HCT116 (cell line): ENCODE measurements around the gene DTD1. TPM values are rescaled to one million over a fixed set of nuclear protein-coding genes. Genes with fewer than 3 reads are reported as not detected.

Source experiments
- ATAC-seq: fragments of 200-7000 bp; cut with Tn5 transposase; 2 replicates; pipeline ENCODE4 v1.9.1; 2020; ENCODE audit warnings: mild to moderate bottlenecking, moderate library complexity
- BruUV-seq: library from RNA; stranded (reverse); fragments of 400-500 nt; replicated peaks from 2 replicates; lab custom pipeline; 2021; lab: Mats Ljungman, UMichigan
- CTCF ChIA-PET: fragments of 300-600 bp; sonication (Branson Sonifier 250); formaldehyde crosslinking; loops from one replicate; lab custom pipeline; 2021; ENCODE audit warnings: antibody characterized with exemption; lab: Charles Lee
- POLR2A ChIA-PET: fragments of 300-600, 350-600 bp; sonication (Branson Sonifier 250); formaldehyde crosslinking; loops from one replicate; lab custom pipeline; 2021; ENCODE audit warnings: antibody characterized with exemption; lab: Charles Lee
- RAD21 ChIA-PET, 2 experiments: fragments of 300-600 bp; sonication (Branson Sonifier 250); formaldehyde crosslinking; loops; one replicate each; lab custom pipeline; 2023; ENCODE audit warnings: low total read pairs in 2 of 2; ENCODE audit not compliant: uncharacterized antibody in 2 of 2, unreplicated experiment in 2 of 2, low non-redundant PET in 1 of 2; lab: Charles Lee
- DNase-seq: peaks from one replicate; pipeline ENCODE4 v3.0.0-alpha.2; 2010; ENCODE audit warnings: low read depth, low spot score
- H2AFZ ChIP-seq: fragments of 200-600 bp; shearing (Covaris generic), sonication (generic); 2 replicates; pipeline ENCODE4 v1.6.1; 2017; ENCODE audit warnings: low read depth, mixed run types, mixed read lengths, antibody characterized with exemption, low read length; ENCODE audit not compliant: poor library complexity, severe bottlenecking
- H3K27ac ChIP-seq: 2 replicates; pipeline ENCODE4 v1.5.1; 2012; ENCODE audit warnings: low read depth, low read length
- H3K27me3 ChIP-seq: fragments of 200-600 bp; sonication (generic); 2 replicates; pipeline ENCODE4 v1.6.1; 2016; ENCODE audit warnings: mixed run types, low read length, mixed read lengths; ENCODE audit not compliant: insufficient read depth
- H3K36me3 ChIP-seq, 2 experiments: fragments of 200-500 bp in 1 of 2; fragments of 200-600 bp in 1 of 2; sonication (Bioruptor generic) in 1 of 2; sonication (generic) in 1 of 2; 2 replicates each; pipeline versions ENCODE4 v1.5.1 to v1.6.1; 2014 to 2016; ENCODE audit warnings: low read length in 2 of 2, inconsistent platforms in 1 of 2, mixed read lengths in 1 of 2, mixed run types in 1 of 2; ENCODE audit not compliant: insufficient read depth in 2 of 2, control insufficient read depth in 1 of 2
- H3K4me1 ChIP-seq, 2 experiments: fragments of 200-600 bp in 1 of 2; sonication (generic) in 1 of 2; 2 replicates each; pipeline versions ENCODE4 v1.5.1 to v1.6.1; 2012 to 2017; ENCODE audit warnings: low read length in 2 of 2, inconsistent platforms in 1 of 2, mild to moderate bottlenecking in 1 of 2, mixed read lengths in 1 of 2, mixed run types in 1 of 2, moderate library complexity in 1 of 2; ENCODE audit not compliant: insufficient read depth in 2 of 2, control insufficient read depth in 1 of 2
- H3K4me2 ChIP-seq: fragments of 200-600 bp; sonication (generic); 2 replicates; pipeline ENCODE4 v1.6.1; 2017; ENCODE audit warnings: mixed run types, low read length, mixed read lengths
- H3K4me3 ChIP-seq, 2 experiments: fragments of 200-600 bp in 1 of 2; sonication (generic) in 1 of 2; replicated peaks in 1 of 2; 2 replicates each; pipeline ENCODE4 v1.5.1; 2011 to 2016; ENCODE audit warnings: low read length in 2 of 2, control low read depth in 1 of 2, low read depth in 1 of 2, mild to moderate bottlenecking in 1 of 2, mixed read lengths in 1 of 2, mixed run types in 1 of 2
- H3K79me2 ChIP-seq: fragments of 200-600 bp; sonication (generic); 2 replicates; pipeline ENCODE4 v1.6.1; 2017; ENCODE audit warnings: mild to moderate bottlenecking, mixed run types, low read length, moderate library complexity, mixed read lengths; ENCODE audit not compliant: insufficient read depth
- H3K9ac ChIP-seq: fragments of 200-600 bp; sonication (generic); 2 replicates; pipeline ENCODE4 v1.6.1; 2016; ENCODE audit warnings: low read length, mixed read lengths
- H3K9me2 ChIP-seq: fragments of 200-600 bp; sonication (generic), shearing (Covaris generic); 2 replicates; pipeline ENCODE4 v1.6.1; 2017; ENCODE audit warnings: mixed run types, mild to moderate bottlenecking, moderate library complexity; ENCODE audit not compliant: insufficient read depth
- H3K9me3 ChIP-seq, 2 experiments: fragments of 200-500 bp in 1 of 2; fragments of 200-600 bp in 1 of 2; sonication (Bioruptor generic) in 1 of 2; sonication (generic) in 1 of 2; 2 replicates each; pipeline ENCODE4 v1.6.1; 2014 to 2017; ENCODE audit warnings: low read length in 2 of 2, mixed read lengths in 2 of 2, inconsistent platforms in 1 of 2, low read depth in 1 of 2, mild to moderate bottlenecking in 1 of 2, mixed run types in 1 of 2, moderate library complexity in 1 of 2; ENCODE audit not compliant: control insufficient read depth in 1 of 2, insufficient read depth in 1 of 2
- H4K20me1 ChIP-seq: fragments of 200-600 bp; sonication (generic), shearing (Covaris generic); 2 replicates; pipeline ENCODE4 v1.6.1; 2017; ENCODE audit warnings: mixed run types, mild to moderate bottlenecking, moderate library complexity; ENCODE audit not compliant: insufficient read depth
- CEBPB ChIP-seq: IDR thresholded peaks from 2 replicates; pipeline ENCODE4 v1.6.1; 2012; ENCODE audit warnings: low read depth
- CTCF ChIP-seq, 3 experiments: fragments of 200-600 bp in 1 of 3; sonication (generic) in 1 of 3; IDR thresholded peaks in 2 of 3; conservative IDR thresholded peaks in 1 of 3; 2 replicates each; pipeline ENCODE4 v1.5.1; 2012 to 2017; ENCODE audit warnings: low read depth in 2 of 3, low read length in 2 of 3, antibody characterized with exemption in 1 of 3, borderline replicate concordance in 1 of 3, control low read depth in 1 of 3, mild to moderate bottlenecking in 1 of 3, mixed read lengths in 1 of 3, mixed run types in 1 of 3, moderate library complexity in 1 of 3; ENCODE audit not compliant: insufficient read depth in 1 of 3
- EGR1 ChIP-seq: IDR thresholded peaks from 2 replicates; pipeline ENCODE4 v1.6.1; 2012; ENCODE audit warnings: low read depth
- EZH2phosphoT487 ChIP-seq: fragments of 200-600 bp; IDR thresholded peaks from 2 replicates; pipeline ENCODE4 v1.6.1; 2018; ENCODE audit warnings: antibody characterized with exemption, borderline replicate concordance
- JUND ChIP-seq: IDR thresholded peaks from 2 replicates; pipeline ENCODE4 v1.6.1; 2012
- MAX ChIP-seq: IDR thresholded peaks from 2 replicates; pipeline ENCODE4 v1.6.1; 2012
- POLR2A ChIP-seq: IDR thresholded peaks from 2 replicates; pipeline ENCODE4 v1.7.0; 2011; ENCODE audit warnings: borderline replicate concordance; ENCODE audit not compliant: insufficient read depth, insufficient read length; ENCODE audit errors: extremely low read depth
- RAD21 ChIP-seq: IDR thresholded peaks from 2 replicates; pipeline ENCODE4 v1.6.1; 2012; ENCODE audit warnings: low read depth, mild to moderate bottlenecking
- REST ChIP-seq: IDR thresholded peaks from 2 replicates; pipeline ENCODE4 v1.6.1; 2012; ENCODE audit warnings: low read depth
- SP1 ChIP-seq: IDR thresholded peaks from 2 replicates; pipeline ENCODE4 v1.6.1; 2012; ENCODE audit warnings: low read depth
- TCF7L2 ChIP-seq: IDR thresholded peaks from 2 replicates; pipeline ENCODE4 v1.7.0; 2011; ENCODE audit warnings: borderline replicate concordance, inconsistent platforms; ENCODE audit not compliant: insufficient read depth, insufficient read length; ENCODE audit errors: extremely low read depth
- ZNF274 ChIP-seq: fragments of 200-500 bp; sonication (Bioruptor generic); IDR thresholded peaks from 2 replicates; pipeline ENCODE4 v1.6.1; 2014; ENCODE audit warnings: mild to moderate bottlenecking, low read depth, low read length, inconsistent platforms
- intact Hi-C: fragments of 100-400 bp; cut with micrococcal nuclease; formaldehyde crosslinking; loops from 2 replicates; pipeline ENCODE4 v1.10.0; 2022
- total RNA-seq: library from RNA; stranded (reverse); gene quantifications from one replicate; pipeline ENCODE4 v1.2.1, GENCODE V29; 2021; ENCODE audit not compliant: unreplicated experiment

DTD1 gene
- total RNA-seq, 1 experiment from 2014 or later = 54.5 TPM

GRCh38 chr20:18669241-18670019 lies 81.6 kb downstream of the DTD1 start (continued):
- no peak for TF ChIP-seq REST
- no peak for TF ChIP-seq ZNF274
- TF ChIP-seq EGR1 = no peak
- TF ChIP-seq RAD21 = no peak
- no peak for TF ChIP-seq JUND
- no peak for TF ChIP-seq SP1
- no peak for TF ChIP-seq EZH2phosphoT487
- TF ChIP-seq CEBPB = no peak
- TF ChIP-seq POLR2A = no peak
- TF ChIP-seq MAX = no peak
- no peak for TF ChIP-seq TCF7L2
- TF ChIP-seq, all 23 proteins: peak for 0

GRCh38 chr20:18671203-18671710 lies 83.4 kb downstream of the DTD1 start:
- Histone ChIP-seq H3K4me3 (no peak overlapping the region), H3K9ac (no peak overlapping the region), H3K9me3 (no peaks in the 10 kb centered on the region), H3K4me2 (no peak overlapping the region), H3K36me3 (no peaks in the 10 kb centered on the region), H3K27me3 (no peaks in the 10 kb centered on the region), H3K4me1 (no peaks in the 10 kb centered on the region), H3K9me2 (no peaks in the 10 kb centered on the region), H4K20me1 (no peaks in the 10 kb centered on the region), H3K79me2 (no peaks in the 10 kb centered on the region), H2AFZ (no peak overlapping the region), H3K27ac (no peak overlapping the region)
- TF ChIP-seq CTCF (IDR thresholded peaks at IDR 0.05 in 2 of 3, conservative IDR thresholded peaks at IDR 0.05 in 1 of 3; ENCODE audit: borderline replicate concordance in 1 of 3, insufficient read depth in 1 of 3, low read depth in 2 of 3, low read length in 2 of 3) = no peak
- no peak for ATAC-seq
- ChIA-PET RAD21 (no interaction called here), CTCF (no interaction called here), POLR2A (no interaction called here)
- BruUV-seq = no TSS peak
- intact Hi-C loops = no loop called here
- DNase-seq = no peak
